Mucosa of gallbladder (tissue), 1 donor: ENCODE measurements around the gene TRIM65. TPM values are rescaled to one million over a fixed set of nuclear protein-coding genes. Genes with fewer than 3 reads are reported as not detected.

Experiments
- DNase-seq: peaks from one replicate; pipeline ENCODE4 v3.0.0-alpha.2; 2020; ENCODE audit warnings: low spot score
- total RNA-seq: library from RNA; stranded (reverse); gene quantifications from one replicate; pipeline ENCODE4 v1.2.1, GENCODE V29; 2021
- donor health status: DM: no; HTN: no; CAD: no.

The TRIM65 gene
- total RNA-seq, 1 donor from 2014 or later, result 24.0 TPM

DNA sequence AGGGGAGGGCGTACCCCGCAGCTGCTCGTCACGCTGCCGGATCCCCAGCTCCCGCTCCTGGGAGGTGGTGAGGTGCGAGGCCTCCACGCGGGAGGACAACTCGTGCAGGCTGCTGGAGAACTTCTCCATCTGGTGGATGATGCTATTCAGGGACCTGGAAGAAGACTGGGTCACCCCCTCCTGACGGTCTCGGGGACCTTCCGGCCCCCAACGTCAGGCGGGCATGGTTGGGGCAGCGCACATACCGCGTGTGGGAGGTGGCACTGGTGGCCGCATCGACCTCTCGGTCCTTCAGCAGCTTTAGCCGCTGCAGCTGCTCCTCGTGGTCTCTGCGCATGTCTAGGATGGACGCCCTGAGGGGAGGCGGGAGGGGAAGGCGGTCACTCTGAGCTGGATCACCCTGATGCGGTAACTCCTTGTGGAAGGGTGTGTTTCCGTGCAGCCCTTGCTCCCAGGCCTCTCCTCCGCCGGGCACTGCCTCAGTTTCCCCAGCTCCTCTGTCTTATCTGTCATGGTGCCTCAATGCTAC lies 21.2 kb upstream of the TRIM65 start:
- DNase-seq, result no peak

DNA sequence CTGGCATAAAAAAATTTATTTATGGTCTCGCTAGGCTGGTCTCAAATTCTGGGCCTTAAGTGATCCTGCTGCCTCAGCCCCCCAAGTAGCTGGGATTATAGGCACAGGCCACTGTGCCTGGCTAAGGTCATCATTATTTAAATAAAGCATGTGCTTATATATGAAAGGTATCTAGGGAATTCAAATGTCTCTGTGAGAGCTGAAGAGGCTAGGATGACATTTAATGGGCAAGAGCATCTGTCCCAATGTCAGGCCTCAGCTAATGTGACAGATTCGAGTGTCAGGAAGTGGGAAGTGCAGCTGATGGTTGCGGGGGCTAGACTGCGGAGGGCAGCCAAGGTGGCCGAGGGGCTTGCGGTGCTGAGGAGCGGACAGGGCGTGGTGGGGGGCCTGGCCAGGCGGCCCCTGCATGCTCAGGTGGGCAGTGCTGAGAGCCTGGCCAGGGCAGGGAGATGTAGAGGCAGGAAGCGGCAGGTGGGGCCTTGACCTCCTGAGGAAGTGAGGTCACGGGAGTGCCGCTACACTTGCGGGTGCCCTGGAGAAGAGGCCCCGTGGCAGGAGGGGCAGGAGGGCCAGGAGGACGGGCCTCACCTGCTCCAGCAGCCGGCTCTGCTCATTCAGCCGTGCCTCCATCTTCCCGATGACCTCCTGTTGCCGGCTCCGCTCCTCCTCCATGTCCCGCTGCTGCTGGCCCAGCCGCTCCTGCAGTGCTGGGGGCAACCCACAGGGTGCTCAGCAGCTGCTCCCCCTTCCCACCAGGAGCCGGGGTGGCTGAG lies 20.6 kb upstream of the TRIM65 start:
- no peak for DNase-seq

DNA sequence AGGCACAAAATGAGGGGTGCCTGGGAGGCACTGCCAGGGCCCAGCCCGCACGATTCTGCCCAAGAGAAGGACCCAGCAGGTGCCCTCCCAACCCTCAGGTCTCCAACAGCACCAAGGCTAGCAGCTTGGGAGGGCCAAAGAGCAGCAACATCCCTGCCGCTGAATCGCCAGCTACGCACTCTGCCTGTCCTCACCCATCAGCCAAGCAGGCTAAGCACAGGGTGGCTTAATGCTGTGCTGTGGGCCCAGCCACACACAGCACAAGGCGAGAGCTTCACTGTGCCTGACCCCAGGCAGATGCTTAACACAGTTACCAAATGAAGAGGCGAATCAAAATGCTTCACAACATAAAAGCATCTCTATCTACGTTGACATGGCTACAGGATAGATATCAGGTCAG lies 18.5 kb upstream of the TRIM65 start:
- no peak for DNase-seq

DNA sequence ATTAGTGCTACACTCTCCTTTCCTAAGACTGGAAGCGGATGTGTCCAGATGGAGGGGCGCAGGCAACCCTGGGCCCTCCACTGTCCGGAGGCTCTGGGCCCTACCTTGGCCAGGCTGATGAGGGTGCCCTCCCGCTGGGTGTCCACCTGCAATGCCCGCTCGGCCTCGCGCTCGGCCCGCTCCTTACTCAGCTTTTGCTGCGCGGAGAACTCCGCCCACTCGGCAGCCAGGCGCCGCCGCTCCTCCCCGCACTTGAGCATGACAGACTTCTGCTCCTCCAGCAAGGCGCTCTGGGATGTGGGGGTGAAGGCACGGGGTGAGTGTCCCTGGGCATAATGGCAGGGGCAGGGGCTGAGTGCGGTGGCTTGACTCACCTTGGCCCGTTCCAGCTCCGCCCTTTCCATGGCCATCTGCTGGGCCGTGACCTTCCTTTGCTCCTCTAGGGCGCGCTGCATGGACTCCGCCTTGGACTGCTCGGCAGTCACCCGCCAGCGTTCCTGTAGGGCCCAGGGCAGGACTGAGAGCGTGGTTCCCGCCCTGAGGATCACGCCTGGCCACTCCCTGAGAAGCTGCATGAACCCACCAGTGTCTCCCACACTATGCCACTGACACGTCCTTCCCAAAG lies 18.0 kb upstream of the TRIM65 start:
- no peak for DNase-seq

DNA sequence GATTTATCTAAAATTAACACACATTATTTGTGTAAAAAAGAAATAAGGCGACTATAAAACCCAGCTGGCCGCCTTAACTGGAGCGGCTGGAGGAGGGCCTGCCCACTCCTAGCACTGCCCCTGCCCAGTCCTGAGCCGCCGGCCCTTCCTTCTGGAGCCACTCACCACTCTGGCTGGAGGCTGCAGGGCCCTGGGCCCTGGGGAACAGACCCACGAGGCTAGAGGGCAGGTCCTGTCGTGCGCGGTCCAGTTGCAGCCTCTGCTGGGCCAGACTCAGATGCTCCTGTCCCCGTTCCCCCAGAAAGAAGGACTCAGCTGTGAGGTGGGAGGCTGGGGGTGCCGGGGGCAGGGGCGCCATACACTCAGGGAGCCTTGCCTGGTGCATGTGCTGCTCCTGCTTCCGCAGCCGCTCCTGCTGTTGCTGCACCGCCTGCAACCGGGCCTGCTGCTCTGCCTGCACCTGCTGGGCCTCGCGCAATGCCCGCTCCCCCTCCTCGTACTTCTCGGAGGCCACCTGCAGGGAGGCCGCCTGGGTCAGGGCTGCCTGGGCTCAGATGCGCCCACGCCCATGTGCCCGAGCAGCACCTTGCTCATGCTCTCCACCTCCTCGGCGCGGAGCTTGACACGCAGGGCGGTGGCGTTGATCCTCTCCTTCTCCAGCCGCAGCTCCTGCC lies 16.9 kb upstream of the TRIM65 start:
- no peak for DNase-seq

DNA sequence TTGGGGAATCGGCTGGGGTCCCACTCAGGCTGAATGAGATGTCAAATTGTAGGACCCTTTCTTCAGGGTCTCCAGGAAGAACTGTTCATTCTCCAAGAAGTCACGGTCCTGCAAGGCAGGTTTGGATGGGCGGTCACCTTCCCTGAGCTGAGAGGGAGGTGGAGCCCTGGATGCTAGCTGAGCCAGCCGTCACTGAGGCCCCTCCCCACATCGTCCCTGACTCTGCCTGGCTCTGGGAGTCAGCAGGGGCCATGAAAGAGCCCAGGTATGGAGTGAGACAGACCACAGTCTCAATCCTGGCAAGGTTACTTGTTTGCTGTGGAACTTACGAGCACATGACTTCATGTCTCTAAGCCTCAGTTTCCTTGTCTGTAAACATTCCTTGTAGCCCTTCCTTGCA lies 13.9 kb upstream of the TRIM65 start:
- no peak for DNase-seq

DNA sequence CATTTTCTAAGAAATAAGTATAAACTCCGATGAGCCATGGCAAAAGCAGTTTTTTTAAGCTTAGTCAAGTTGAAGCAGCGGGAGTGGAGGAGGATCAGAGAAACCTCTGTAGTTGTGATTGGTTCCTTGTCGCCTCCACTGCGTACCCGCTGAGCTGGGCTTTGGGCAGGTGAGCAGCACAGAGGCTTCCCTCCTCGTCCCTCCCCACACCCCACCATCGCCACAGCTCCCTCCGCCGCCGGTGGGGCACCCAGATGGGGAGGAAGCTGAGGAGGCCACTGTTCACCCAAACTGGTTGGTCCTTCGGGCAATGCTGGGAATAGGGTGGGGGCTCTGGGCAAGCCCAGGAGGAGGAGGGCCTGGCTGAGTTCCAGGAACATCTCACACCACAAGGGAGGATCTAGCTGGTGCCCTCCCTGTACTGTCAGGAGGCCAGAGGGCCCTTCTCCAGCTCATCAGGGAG lies 13.1 kb upstream of the TRIM65 start:
- DNase-seq, result no peak

DNA sequence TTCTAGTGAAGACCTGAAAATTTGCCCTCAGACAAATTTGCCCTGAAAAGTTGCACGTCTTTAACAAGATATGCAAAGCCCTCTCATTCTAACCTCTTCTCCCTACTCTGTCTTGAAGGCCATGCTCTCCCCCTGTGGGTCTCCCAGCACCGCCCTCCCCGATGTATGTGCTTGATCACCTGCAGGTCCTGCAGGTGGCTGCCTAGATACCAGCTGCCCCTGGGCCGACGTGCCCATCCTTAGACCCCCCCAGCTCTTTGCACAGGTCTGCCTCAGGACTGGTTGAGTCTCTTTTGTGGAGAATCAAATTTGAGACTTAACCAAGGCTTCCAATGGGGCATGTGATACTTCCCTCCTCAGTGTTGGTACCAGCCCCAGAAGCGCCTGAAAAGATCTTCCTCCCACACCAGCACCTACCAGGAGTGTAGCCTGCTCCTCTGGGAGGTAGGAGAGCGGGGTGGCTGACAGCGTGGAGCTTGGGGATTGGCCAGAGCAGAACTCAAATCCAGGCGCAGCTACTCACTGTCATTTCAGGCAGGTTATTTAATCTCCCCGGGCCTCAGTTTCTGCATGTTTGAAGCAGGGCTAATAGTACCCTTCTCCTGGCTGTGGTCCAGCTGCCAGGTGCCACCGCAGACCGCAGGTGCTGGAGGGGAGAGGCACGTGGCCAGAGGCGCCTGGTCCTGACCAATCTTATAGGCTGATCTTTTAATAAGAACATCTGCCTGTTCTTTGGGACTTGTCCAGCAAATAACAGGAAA lies 12.5 kb upstream of the TRIM65 start:
- no peak for DNase-seq

DNA sequence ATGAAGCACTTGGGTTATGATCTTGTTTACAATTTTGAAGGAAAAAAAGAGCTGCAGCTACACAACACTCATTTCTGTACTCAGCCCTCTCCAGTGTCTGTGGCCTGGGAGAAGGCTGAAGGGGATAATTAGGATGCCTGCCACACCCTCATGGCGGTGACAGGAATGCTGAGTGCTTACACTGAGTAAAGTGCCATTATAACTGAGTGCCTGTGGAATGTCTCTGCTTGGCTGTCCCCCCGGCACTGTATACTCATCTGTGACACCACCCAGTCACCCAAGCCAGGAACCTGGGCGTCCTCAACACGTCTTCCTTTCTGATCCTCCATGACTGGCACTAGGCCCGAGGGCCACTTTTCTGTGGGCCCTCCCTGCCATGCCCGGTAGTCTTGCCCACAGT lies 11.4 kb upstream of the TRIM65 start:
- no peak for DNase-seq

DNA sequence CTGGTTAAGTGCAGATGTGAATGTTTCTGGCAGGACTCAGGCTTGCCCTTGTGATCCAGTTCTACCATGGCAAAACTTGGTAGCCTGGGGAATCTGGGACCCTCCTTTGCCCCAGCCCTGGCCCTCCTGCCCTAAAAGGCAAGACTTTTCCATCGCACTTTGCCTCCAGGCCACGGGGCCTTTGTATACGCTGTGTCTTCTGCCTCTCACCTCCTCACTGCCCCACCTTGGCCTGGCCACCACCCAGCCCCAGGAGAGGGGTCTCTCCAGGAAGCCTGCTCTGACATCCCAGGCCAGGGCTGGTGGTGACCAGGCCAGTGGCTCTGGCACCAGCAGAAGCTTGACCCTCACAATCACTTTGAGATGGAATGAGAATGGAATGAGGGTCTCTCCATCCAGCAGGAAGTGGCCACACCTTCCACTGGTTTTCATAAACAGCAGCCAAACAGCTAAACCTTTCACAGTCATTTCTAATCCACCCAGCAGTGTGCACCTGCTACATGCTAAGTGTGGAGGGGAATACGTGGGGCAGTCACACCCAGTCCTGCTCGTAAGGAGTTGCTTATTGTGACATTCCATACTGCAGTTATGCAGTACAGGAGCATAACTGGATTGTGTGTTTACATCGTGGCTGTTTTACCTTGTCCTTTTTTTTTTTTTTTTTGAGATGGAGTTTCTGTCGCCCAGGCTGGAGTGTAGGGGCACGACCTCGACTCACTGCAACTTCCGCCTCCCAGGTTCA lies 9.6 kb upstream of the TRIM65 start:
- no peak for DNase-seq

DNA sequence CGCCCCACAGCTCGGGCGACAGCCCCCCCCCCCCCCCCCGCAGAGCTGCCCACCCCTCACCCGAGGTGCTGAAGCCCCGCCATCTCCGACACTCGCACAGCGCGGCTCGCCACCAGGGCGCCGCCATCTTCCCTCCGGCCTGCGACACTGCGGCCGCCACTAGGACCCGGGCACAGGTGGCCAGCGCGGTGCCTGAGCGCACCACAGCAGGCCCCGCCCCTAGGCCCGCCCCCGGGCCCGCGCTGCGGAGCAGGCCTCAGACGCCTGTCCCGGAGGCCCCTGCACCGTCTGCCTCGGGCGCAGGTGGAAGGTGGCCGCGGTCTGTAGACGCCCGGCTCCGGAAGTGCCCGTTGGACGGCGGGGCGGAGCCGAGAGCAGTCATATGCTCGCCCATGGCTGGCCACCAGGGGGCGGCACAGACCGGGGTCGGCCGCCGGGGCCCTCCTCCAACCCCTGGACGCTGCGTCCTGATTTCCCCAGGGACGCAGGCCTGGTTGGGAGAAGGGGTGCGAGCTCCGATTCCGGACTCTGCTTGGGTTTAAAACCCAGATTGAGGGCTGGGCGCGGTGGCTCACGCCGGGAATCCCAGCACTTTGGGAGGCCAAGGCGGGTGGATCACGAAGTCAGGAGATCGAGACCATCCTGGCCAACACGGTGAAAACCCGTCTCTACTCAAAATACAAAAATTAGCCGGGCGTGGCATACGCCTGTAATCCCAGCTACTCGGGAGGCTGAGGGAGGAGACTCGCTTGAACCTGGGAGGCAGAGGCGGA lies 8.2 kb upstream of the TRIM65 start, which contains the start of gene MRPL38:
Gene MRPL38, minus strand, starts transcription at position 136 of the 773 bp plus-strand sequence. Its CDS starts 9 bp downstream, at position 127.
- peak; percentile 95 for DNase-seq

DNA sequence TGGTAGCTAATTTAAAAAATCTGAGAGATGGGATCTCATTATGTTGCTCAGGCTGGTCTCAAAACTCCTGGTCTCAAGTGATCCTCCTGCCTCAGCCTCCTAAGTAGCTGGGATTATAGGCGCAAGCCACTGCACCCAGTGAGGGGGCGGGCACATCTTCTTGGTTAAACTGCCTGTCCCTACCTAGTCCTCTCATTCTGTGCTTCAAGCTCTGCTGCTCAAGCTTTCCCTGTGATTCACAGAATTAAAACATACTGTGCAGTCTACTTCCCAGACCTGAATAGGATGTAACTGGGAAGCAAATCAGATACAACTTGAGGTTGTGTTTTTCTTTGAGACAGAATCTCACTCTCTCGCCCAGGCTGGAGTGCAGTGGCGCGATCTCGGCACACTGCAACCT lies 5.7 kb upstream of the TRIM65 start:
- no peak for DNase-seq

DNA sequence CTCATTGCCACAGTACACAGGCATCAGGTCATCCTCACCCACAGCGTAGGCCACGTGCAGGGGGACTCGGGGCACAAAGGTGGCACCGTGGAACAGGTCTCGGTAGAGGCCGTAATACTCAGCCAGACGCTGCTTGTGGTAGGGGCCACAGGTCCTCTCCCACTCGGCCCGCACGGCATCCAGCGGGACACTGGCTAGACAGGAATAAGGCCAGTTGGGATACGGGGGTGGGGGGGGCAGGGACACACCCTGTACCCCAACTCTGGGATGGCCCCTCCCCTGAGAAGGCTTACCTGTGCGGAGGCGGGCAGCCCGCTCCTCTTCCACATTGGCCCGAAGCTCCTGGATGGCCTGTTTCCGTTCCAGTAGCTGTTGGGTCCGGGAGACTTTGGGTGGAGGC lies 5.0 kb upstream of the TRIM65 start:
- DNase-seq, result no peak

DNA sequence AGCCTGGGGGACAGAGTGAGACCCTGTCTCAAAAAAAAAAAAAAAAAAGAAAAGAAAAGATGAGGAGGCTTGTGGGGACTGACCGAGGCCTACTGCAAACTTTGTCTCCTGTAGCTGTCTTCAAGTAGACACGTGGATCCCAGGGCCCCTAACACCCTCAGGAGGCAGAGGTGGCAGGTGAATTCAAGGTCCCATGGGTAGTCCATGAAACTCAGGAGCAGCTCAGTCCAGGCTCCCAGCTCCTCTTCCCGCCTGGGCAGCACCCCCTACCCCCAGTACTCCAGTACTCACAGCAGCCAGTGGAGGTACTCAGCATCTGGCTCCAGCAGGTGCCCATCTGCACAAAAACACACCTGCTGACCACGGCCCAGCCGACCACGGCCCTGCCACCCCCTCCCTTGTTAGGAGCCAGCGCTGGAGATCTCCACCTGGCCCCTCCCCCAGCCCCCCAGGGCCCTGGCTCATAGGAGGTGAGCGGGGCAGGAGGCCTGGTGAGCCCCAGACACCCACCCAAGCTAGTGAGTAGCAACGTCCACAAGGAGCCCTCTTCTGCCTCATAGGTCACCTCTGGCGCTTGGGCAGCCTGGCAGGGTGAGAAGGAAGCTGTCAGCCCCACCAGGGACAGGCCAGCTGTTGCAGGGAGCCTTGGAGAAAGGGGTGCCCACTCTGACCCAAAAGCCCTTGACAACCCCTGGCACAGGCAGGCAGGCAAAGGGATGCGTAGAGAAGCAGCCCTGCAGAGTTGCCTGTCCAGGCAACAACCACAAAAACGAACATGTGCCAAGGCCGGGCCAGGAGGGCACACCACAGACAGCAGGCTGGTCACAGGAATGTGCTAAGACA lies 4.2 kb upstream of the TRIM65 start:
- DNase-seq, result no peak

DNA sequence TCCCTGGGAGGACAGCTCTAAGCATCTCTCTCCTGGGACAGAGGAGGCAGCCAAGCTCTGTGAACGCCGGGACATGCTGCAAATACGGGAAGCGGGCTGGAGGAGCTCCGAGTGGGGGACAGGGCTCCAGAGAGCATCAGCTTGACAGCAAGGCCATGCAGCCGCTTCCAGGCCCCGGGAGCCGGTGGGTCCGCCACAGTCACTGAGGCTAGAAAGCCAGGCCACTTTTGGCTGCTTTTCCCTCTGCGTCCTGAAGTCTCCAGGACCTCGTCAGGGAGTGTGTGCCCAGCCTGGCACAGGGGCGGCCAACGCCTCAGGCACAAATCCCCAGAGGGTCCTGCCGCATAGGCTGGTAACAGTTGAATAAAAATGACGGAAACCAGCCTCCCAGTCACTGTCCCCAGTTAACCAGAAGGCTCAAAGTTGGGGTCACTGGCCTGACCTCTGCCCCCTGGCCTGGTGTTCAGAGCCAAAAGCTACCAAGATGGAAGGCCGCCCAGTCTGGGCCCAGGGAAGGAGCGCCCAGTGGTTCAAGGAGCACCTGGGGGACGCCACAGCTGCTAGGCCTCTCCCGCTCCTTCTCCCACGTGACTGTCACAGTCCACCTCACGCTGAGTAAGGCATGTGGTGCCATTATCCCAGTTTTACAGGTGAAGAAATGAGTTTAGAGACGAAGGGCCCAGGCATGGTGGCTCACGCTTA lies 3.2 kb upstream of the TRIM65 start:
- DNase-seq, result no peak

DNA sequence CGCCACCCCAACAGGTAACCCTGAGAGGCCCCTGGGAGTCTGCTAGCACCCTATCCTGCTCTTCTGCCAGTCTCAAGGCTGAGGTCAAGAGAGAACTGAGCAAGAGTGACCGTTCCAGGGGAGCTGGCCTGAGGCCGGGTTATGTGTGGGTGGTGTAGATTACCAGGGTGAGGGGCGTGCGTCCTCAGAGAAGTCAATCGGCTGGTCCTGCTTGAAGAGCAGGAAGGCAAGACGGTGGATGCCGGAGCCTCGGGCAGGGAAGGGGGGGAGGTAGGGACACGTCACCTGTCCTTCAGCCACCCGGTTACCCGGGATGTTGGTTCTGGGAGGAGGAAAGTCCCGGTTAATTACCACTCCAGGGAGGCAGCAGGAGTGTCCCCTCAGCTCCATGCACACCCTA lies 2.6 kb upstream of the TRIM65 start:
- no peak for DNase-seq

DNA sequence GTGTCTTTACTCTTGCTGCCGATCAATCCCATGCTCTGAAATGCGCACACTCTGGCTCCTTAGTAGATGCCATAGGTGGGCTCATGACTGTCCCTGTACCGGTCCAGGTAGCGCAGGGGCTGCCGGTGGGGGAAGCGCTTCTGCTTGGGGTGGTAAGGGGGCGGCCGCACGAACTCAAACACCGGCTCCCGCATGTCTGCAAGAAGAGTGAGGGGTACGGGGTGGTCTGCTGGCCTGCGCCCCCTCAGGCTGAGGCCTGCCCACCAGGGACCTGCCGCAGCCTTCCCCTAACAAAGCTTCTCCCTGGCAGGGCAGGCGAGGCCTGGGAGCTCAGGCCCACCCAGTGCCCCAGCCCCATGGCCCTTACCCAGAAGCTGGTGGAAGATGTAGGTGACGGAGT lies 2.0 kb upstream of the TRIM65 start:
- DNase-seq, result no peak

DNA sequence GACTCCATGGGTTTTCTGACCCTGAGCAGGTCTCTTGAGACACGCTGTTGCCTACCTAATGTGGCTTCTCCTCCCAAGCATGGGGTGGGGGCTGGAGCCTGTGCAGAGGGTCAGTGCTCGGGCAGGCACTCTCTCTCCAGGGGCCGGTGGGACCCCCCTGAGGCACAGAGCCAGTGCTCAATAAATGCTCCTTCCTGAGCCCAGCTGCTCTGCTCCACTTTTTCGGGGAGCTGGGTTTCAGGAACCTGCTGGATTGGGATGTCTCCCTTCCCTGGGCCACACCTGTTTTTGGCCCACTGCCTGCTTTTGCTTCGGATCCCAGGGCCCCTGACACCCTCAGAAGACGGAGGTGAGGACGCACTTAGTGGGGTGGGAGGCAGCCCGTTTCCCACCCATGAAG lies 1.3 kb upstream of the TRIM65 start:
- DNase-seq, result no peak
